NCI-H748 (cell line): ENCODE data around the gene EEF1E1.
"Not testable (repeated sequence)": the region's sequence is repeated elsewhere in the genome, so short reads cannot be mapped to it uniquely, and the experiment has no call there.

Experiments used
- DNase-seq: peaks from one replicate; lab custom pipeline; 2025; ENCODE audit not compliant: unreplicated experiment; lab: John Stamatoyannopoulos, UW

Gene EEF1E1

DNA sequence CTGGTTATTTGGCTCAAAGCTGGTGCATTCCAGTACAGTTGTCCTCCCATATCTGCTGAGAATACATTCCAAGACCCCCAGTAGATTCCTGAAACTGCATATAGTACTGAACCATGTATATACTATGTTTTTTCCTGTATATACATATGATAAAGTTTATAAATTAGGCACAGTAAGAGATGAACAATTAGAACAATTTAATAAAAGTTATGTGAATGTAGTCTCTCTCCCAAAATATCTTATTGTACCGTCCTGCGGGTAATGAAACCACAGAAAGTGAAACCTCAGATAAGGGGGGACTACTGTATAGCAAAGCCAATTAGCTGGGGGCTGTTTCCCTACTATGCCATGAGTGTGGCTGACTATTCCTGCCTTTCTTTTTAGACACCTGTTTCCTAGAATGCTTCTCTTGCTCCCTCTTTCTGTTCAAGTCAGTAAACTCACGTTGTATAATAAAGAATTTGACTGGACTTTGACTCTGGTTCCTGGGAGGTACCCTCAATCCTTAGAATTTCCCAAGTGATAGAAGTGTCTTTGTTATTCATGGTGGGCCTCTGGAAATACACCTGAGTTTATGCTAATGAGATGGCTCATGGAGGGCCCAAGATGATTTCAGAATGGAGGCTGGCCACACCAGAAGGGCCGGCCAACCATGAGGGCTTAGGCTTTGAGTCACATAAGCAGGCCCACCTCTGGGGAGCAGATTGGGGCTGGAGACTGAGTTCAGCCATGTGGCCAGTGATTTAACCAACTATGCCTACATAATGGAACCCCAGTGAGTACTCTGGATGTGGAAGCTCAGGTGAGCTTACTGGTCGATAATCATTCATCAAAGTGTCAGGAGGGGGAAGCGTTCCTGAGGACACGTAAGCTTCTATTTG, 37.5 kb downstream of the EEF1E1 start:
- DNase-seq = no peak

GRCh38 chr6:8063761-8064637, 38.3 kb downstream of the EEF1E1 start, which contains the start of gene BLOC1S5:
Gene BLOC1S5, minus strand, starts transcription at chr6:8064389. Its CDS starts 13 bp downstream, at chr6:8064376.
- peak; percentile 99 for DNase-seq

GRCh38 chr6:8061736-8062135, 40.6 kb downstream of the EEF1E1 start:
- DNase-seq = no peak

DNA sequence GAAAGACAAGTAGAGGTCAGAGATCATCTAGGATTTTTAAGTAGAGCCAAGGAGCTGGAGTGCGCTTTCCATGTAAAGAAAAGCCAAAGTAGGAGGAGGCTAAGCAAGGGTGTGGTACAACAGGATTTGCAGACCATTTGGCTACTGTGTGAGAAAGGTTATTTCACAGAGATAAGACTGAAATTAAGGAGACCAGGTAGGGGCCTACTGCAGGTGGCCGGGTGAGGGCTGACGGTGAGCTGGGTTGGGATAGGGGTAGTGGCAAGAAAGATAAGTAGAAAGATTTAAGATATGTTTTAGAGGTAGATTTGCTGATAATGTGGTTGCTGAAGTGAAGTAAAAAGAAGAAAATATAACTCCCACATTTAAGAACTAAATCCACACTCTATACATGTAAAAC, 42.0 kb downstream of the EEF1E1 start:
- DNase-seq = no peak

DNA sequence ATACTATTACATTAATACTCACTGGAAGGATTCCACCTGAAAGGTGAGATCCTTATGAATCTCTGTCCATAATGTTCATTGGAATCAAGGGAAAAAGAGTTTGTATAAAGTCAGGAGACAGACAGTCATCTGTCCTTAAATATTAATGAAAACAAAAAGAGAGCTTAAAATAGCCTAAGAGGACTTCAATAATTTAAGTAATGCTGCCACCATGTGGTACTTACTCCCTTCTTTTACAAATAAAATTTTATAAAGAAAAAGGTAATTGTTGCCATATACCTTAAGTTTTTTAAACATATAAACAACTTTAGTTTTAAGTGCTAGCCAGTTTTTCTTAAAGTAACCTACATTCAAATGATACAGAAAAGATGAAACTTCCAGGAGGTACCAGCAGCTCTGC, 43.2 kb downstream of the EEF1E1 start:
- peak; percentile 38 for DNase-seq

GRCh38 chr6:8057793-8058192, 44.6 kb downstream of the EEF1E1 start:
- DNase-seq = no peak

DNA sequence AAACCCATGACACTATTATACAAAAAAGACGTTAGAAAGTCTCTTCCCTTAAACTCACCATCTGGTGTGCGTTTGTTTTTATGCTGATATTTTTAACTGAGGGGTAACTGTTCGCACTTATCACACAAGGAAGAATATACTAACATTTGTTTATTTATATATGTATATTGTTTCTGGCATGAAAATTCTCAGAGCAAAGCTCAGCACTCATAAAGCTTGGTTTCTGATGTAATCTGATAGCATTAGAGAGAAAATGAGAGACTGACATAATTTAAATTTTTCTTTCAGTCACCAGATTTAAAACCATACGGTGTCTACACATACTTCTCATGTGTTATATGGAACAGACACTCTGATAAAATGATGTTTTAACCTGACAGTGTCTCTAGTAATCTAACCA, 45.1 kb downstream of the EEF1E1 start:
- DNase-seq = no peak

DNA sequence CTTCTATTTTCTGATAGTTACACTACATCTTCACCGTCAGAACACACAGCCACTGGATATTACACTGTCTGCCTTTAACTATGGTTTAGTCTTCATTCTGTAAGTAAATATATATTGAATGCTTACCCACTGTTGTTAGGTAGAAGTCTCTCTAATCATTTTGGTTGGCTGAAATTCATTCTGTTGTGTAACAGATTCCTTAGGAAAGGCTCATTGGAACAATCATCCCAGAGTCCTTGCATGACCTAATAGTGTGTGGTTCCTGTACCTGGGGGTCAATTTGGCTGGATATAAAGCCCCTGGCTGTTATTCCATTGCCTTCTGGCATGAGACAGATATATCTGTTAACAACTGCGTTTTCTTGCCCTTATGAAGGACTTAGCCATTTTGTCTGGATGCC, 48.1 kb downstream of the EEF1E1 start:
- DNase-seq = no peak

GRCh38 chr6:8047541-8048292, 54.6 kb downstream of the EEF1E1 start:
- peak; percentile 16 for DNase-seq

GRCh38 chr6:8045769-8046168, 56.6 kb downstream of the EEF1E1 start:
- DNase-seq = not testable (repeated sequence)

- DNase-seq = no peak
Measured at GRCh38 chr6:8043221-8043620, 59.1 kb downstream of the EEF1E1 start.

- no peak for DNase-seq
Measured at GRCh38 chr6:8041913-8042583, 60.3 kb downstream of the EEF1E1 start.

DNA sequence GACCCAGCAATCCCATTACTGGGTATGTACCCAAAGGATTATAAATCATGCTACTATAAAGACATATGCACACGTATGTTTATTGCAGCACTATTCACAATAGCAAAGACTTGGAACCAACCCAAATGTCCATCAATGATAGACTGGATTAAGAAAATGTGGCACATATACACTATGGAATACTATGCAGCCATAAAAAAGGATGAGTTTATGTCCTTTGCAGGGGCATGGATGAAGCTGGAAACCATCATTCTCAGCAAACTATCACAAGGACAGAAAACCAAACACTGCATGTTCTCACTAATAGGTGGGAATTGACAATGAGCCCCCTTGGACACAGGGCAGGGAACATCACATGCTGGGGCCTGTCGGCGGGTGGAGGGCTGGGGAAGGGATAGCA, 68.2 kb downstream of the EEF1E1 start:
- DNase-seq = not testable (repeated sequence)

DNA sequence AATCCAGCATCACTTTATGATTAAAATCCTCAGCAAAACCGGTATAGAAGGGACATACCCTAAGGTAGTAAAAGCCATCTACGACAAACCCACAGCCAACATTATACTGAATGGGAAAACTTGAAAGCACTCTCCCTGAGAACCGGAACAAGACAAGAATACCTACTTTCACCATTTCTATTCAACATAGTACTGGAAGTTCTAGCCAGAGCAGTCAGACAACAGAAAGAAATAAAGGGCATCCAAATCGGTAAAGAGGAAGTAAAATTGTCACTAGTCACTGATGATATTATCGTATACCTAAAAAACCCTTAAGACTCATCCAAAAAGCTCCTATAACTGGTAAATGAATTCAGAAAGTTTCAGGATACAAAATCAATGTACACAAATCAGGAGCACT, 71.4 kb downstream of the EEF1E1 start:
- DNase-seq = no peak
